HG03342 (cell line): ENCODE results near the gene HLCS.

Experiments
- ATAC-seq: cut with Tn5 transposase; IDR thresholded peaks from one replicate; pipeline ENCODE4 v1.9.1; 2021; ENCODE audit warnings: mild to moderate bottlenecking, moderate library complexity; ENCODE audit not compliant: unreplicated experiment

Gene HLCS

GRCh38 chr21:36851121-36851520 is 115.3 kb downstream of the HLCS start:
- ATAC-seq = no peak

- ATAC-seq = no peak
Observed at GRCh38 chr21:36850372-36850771, 116.1 kb downstream of the HLCS start.

- ATAC-seq = no peak
Observed at GRCh38 chr21:36849461-36850105, 116.9 kb downstream of the HLCS start.

- ATAC-seq = no peak
Observed at GRCh38 chr21:36848730-36849274, 117.7 kb downstream of the HLCS start.

GRCh38 chr21:36847189-36847588 is 119.3 kb downstream of the HLCS start:
- no peak for ATAC-seq

- ATAC-seq = no peak
Observed at GRCh38 chr21:36846631-36847030, 119.8 kb downstream of the HLCS start.

GRCh38 chr21:36845790-36846189 is 120.7 kb downstream of the HLCS start:
- no peak for ATAC-seq

- ATAC-seq = no peak
Observed at GRCh38 chr21:36845070-36845469, 121.4 kb downstream of the HLCS start.

GRCh38 chr21:36841866-36842265 is 124.6 kb downstream of the HLCS start:
- ATAC-seq = no peak

- no peak for ATAC-seq
Observed at GRCh38 chr21:36839735-36840134, 126.7 kb downstream of the HLCS start.

GRCh38 chr21:36839123-36839522 is 127.3 kb downstream of the HLCS start:
- ATAC-seq = no peak

GRCh38 chr21:36835383-36835795 is 131.1 kb downstream of the HLCS start:
- no peak for ATAC-seq

GRCh38 chr21:36834192-36834591 is 132.3 kb downstream of the HLCS start:
- ATAC-seq = no peak

GRCh38 chr21:36830100-36830499 is 136.4 kb downstream of the HLCS start:
- no peak for ATAC-seq

- no peak for ATAC-seq
Observed at GRCh38 chr21:36828891-36829515, 137.5 kb downstream of the HLCS start.

- no peak for ATAC-seq
Observed at GRCh38 chr21:36828208-36828607, 138.3 kb downstream of the HLCS start.

- ATAC-seq = no peak
Observed at GRCh38 chr21:36825658-36826057, 140.8 kb downstream of the HLCS start.

- ATAC-seq = no peak
Observed at GRCh38 chr21:36821032-36821299, 145.5 kb downstream of the HLCS start.

- ATAC-seq = no peak
Observed at GRCh38 chr21:36820176-36821031, 146.1 kb downstream of the HLCS start.

- ATAC-seq = no peak
Observed at GRCh38 chr21:36817732-36818450, 148.6 kb downstream of the HLCS start.

- no peak for ATAC-seq
Observed at GRCh38 chr21:36816561-36817130, 149.8 kb downstream of the HLCS start.
